HG03108 (cell line): ENCODE data around the gene ARRDC2.
A peak's percentile ranks its signal among the peaks of the same experiment; 100 is the strongest.
"Not testable (repeated sequence)": the region's sequence is repeated elsewhere in the genome, so short reads cannot be mapped to it uniquely, and the experiment has no call there.

Experiments
- ATAC-seq: cut with Tn5 transposase; IDR thresholded peaks from one replicate; pipeline ENCODE4 v1.9.1; 2021; ENCODE audit warnings: moderate library complexity; ENCODE audit not compliant: unreplicated experiment

ARRDC2 gene

GRCh38 chr19:18016209-18016910 lies 8.4 kb downstream of the ARRDC2 start:
- no peak for ATAC-seq

DNA sequence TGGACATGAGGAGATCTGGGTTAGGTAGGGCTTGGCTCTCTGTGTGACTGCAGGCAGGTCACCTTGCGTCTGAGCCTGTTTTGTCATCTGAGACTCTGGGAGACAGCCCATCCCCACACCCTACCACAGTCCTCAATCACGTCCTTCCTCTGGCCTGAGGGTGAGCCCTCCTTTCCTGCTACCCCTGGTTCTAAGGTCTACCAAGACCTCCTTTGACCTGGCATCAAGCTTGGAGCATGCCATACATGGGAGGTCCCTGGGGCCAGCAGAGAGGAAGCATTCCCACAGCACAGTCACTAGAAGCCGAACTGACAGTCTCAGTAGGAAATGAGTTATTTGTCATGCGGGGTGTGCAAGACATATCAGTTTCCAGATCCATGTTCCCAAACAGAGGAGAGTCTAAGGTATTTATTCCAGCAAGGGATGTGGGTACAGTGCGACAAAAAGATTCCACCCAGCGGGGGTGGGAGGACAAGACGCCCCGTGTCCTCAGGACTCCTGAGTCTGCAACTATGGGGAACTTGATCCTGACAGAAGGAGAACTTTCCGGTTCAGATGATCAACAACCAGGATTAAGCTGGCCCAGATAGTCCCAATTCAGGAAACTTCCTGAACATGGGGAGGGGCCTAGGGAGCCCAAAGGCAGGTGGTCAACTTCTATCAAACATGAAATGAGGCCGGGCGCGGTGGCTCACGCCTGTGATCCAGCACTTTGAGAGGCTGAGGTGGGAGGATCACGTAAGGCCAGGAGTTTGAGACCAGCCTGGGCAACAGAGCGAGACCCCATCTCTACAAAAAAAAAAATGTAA lies 9.5 kb downstream of the ARRDC2 start:
- no peak for ATAC-seq

- no peak for ATAC-seq
Observed at GRCh38 chr19:18020212-18021085, 12.5 kb downstream of the ARRDC2 start.

- ATAC-seq = no peak
Observed at GRCh38 chr19:18021121-18021755, 13.3 kb downstream of the ARRDC2 start.

DNA sequence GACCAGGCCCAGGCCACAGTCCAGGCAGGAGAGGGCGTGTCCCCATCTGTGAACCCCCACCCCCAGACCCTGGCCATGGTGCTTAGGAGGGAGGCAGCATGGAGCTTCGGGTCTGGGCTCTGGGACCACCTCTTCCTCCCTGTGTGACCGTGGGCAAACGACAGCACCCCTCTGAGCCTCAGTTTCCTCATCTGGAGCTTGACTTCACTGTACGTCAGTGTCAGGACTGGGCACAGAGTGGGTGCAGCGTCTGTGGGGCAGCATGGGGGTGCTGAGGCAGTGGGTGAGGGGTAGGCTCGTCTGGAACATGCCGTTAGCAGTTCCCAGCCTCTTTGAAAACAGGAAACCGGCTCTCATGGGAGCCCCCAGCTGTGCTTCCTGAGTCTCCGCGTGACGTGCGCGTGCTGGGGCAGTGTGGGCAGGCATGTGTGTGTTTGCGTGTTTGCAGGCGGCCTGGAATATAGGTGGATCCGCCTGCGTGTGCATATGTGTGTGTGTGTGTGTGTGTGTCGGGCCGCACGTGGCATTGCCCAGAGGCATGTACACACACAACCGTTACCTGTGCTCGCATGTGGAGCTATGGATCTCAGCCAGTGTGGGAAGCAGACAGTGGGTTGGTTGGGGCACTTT lies 15.8 kb downstream of the ARRDC2 start:
- ATAC-seq = peak; percentile 40

- no peak for ATAC-seq
Observed at GRCh38 chr19:18027151-18027550, 19.2 kb downstream of the ARRDC2 start.

- ATAC-seq = no peak
Observed at GRCh38 chr19:18029617-18030338, 21.8 kb downstream of the ARRDC2 start.

GRCh38 chr19:18031401-18031800 lies 23.4 kb downstream of the ARRDC2 start:
- ATAC-seq = not testable (repeated sequence)

GRCh38 chr19:18032102-18032501 lies 24.1 kb downstream of the ARRDC2 start:
- not testable (repeated sequence) for ATAC-seq

- ATAC-seq = no peak
Observed at GRCh38 chr19:18041054-18041453, 33.1 kb downstream of the ARRDC2 start.

DNA sequence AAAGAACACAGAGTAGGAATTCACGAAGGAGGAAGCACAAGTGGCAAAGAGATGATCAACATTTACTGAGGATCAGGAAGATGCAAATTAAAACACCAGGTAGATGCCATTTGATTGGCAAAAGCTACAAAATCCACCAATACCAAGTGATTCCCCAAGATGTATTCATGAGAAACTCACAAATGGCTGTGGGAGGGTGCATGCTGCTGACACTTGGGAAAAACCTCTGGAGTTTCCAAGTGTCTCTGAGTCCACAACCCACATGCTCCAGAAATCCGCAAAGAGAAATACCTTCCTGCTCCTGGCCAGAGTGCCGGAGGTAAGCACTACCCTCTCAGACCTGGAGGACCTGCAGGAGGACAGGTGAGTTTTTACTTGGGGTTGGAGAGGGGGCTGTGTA lies 35.7 kb downstream of the ARRDC2 start:
- ATAC-seq = no peak

- ATAC-seq = peak; percentile 82
Observed at GRCh38 chr19:18044825-18045304, 36.9 kb downstream of the ARRDC2 start.

DNA sequence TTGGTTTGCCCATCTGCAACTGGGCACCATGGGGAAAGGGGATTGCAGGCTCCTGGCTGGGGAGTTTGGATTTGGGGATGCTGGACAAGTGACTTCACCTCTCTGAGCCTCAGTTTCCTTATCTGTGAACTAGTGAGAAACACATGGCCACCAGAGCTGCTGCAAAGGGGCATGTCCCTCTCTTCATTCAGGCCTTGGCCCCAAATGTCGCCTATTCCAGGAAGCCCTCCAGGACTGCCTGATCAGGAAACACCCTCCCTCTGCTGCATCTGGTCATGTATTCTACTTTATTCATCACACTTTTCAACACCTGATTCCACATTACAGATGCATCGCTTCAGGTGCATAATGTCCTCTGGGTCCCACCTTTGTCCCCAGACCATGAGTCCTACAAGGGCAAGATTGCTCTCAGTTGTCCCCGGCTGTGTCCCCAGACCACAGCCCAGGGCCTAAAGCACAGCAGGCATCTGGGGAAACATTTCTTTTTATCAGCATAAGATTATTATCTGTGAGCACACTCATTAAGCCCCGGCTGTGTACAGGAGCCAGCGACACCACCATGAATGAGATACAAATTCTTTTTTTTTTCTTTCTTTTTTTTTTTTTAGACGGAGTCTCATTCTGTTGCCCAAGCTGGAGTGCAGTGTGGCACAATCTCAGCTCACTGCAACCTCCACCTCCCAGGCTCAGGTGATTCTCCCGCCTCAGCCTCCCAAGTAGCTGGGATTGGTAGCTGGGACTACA lies 37.5 kb downstream of the ARRDC2 start:
- no peak for ATAC-seq

- ATAC-seq = no peak
Observed at GRCh38 chr19:18046059-18046718, 38.2 kb downstream of the ARRDC2 start.

DNA sequence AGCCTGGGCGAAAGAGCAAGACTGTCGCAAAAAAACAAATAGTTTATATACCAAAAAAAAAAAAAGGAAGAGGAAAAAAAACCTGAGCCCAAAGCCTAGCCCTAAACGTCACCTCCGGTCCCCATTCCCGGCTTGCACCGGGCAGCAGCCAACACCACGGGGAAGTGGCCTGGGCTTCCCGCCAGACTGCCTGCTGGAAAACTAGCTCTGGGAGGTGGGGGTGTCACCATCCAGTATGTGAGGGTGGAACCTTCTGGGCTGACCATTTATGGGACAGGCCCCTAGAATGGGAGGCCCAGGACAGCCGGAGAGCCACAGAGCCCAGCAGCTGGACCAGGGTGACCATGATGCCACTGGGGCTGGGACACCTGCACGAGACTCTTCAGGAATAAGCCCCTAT lies 41.4 kb downstream of the ARRDC2 start:
- ATAC-seq = no peak

- no peak for ATAC-seq
Observed at GRCh38 chr19:18051887-18052286, 43.9 kb downstream of the ARRDC2 start.

GRCh38 chr19:18053576-18054219 lies 45.7 kb downstream of the ARRDC2 start:
- no peak for ATAC-seq

DNA sequence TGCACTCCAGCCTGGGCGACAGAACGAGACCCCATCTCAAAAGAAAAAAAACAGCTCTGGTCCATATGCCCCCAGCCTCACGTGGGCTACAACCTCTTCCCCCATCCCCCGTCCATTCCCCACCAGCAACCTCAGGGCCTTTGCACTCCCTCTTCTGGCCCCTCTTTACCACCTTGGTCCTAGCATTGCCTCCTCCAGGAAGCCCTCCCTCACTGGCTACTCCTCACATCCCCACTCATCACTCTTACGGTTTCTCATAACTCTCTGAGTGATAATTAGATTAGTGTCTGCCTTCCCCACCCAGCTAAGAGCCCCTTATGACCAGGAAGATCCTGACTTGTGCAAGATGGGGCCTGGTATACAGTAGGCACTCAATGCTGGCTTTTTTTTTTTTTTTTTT lies 48.0 kb downstream of the ARRDC2 start:
- ATAC-seq = no peak
